Stimulated activated CD8-positive, alpha-beta memory T cell treated with anti-CD3 and anti-CD28 coated beads, Interleukin-4, amount 100 ng/mL, for 4 hours (primary cell): ENCODE data around the gene SEC16B.

Experiments used
- DNase-seq, 2 donors: peaks; one replicate each; pipeline ENCODE4 v3.0.0-alpha.2; 2020; ENCODE audit warnings: low read depth in 2 of 2, low spot score in 1 of 2

Gene SEC16B

DNA sequence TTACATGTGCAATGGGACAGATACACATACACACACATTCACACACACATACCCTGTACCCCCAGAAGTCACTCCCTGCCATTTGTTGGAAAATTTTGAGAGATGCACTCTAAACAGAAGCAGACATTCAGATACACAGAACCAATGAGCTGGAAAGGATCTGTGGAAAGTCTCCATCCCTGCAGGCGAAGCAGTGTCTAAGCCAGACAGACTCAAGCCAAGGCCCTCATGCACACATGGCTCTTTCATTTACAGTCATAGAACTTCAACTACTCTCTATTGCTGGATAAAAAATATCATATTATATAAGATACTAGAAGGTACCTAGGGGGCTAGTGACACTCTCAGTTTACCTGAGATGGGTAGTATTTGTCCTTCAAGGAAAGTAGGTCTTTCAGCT, 7.3 kb upstream of the SEC16B start:
- DNase-seq, result no peak

DNA sequence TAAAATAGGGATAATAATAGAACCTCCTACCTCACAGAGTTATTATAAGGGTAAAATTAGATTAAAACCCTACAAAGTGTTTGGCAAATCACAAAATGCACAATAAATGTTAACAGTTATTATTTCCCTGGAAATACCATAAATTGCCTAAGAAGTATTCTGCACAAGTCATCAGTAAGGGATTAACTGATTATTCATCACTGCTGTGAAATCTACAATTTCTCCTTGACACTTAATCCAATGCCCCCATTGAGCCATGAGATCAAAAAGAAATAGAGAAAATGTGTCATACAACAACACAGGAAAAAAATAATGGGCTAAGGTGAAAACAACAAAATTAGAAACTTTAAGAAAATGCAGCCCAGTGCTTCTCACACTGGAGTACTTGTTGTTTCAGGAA, 6.7 kb upstream of the SEC16B start:
- no peak for DNase-seq

DNA sequence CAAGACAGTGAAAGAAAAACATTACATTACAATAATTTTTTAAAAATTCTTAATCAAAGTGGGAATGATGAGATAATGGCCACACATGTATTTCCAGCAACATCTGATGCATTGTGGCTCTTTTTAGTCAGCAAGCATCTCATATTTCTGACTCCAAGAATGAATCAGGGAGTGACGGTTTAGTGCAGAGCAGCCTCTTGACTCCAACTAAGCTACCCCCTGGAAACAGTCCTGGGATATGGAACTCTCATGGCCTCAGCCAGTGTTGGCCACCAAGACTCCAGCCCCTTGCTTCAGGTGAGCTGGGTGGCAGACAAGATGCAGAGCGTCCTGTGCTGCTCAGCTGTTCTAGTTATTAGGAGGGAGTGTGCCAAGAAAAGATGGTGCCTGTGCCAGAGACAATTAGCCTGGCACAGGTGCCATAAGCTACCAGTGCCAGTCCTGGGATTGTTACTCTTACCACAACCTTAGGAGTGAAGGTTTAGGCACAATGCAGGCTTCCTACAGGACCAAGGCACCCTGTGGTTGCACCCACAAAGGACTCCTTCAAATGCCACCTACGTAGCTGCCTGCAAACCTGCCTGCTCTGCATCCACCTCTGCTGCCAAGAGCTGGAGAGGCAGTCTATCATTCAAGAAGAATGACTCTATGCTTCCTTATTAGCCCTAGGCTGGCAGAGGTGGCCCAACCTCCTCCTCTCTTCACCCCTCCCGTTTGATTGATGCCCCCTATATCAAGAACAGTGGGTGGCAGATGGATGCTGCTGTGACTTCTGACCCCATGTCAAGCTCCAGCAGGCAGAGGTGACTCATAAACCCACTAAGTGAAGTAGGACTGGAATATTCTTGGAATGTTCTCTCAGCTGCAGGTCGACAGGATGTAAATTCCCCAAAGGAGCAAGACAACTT, 6.0 kb upstream of the SEC16B start:
- DNase-seq, result no peak

DNA sequence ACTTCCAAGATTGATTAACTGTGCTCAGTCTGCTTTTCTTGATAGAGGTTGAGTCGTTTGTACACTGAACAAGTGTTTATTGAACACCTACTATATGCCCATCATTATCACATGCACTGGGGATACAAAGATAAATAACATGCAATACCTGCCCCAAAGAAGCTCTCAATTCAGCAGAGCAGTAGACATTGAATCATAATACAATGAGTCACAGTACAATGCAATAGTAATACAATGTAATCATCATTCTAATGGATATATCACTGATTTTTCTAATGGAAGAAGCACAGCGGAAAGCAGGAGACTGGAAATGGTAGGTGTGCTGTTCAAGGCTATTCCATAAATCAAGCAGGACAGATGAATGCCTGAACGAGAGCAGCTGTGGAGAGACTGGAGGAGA, 3.7 kb upstream of the SEC16B start:
- no peak for DNase-seq

DNA sequence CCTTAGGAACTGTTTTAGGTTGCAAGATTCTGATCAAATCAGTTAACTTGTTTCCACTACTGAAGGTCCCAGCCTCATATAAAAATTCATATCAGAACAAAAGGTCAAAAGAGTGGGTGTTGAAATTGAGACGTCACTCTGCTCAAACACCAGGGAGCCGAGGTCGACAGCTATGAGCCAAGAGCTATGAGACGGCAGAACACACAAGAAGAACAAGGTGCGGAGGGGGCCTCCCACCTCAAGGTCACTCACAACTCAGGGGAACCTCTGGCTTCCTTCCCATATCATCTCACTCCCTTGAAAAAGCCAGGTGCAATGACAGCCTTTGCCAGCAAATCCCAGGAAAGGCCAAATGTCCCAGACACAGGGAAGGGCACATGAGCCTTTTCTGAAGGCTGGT, 749 bp downstream of the SEC16B start:
- DNase-seq, result no peak

DNA sequence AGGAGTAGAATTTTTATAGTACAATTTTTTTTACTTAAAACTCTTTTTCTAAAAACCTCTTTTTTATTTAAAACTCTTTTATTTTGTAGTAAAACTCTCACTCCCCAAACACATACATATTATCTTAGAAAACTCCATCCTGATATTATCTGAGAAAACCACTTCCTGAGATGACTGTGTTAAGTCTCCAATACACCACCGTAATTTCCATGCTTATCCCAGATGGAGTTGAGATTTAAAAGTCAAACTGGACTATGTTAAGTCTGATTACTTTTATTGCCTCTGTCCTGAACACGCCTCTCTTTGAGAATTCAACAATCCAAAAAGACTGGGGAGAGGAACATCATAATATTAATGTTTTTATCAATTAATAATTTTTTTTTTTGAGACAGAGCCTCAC, 3.7 kb downstream of the SEC16B start:
- no peak for DNase-seq

DNA sequence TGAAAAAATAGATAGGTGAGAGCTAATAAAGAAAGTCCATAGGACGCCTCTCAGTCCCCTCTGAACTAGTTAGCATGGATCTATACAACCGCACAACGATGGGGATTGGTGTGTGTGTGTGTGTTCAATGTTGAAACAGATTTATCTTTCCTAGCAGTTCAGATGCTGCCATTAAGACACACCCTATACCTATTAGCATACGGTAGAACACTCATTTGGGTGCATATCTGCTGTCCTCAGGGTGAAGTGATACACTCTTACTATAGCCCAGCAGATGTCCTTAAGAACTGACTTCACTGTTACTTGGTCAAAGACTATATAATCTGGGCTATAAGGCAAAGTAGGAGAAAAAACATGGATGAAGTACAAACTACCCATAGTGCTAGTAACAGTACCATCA, 4.6 kb downstream of the SEC16B start:
- DNase-seq, result no peak

DNA sequence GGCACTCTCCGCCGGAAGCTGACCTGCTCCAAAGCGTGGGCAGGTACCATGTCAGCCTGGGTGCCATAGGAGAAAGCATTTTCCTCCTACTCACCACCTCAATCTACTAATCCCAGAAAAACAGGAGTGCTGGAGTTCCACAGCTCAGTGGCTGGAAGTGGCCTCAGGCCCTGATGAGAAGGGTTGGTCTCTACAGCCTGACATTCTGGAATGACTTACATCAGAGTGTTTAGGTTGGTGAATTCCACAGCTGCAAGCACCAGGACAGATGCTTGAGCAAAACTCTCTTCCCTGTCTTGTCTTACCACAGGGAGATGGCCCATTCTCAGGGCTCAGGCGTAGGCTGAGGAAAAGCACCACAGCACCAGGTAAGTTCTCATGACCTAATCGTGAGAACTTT, 5.5 kb downstream of the SEC16B start:
- DNase-seq, result no peak

DNA sequence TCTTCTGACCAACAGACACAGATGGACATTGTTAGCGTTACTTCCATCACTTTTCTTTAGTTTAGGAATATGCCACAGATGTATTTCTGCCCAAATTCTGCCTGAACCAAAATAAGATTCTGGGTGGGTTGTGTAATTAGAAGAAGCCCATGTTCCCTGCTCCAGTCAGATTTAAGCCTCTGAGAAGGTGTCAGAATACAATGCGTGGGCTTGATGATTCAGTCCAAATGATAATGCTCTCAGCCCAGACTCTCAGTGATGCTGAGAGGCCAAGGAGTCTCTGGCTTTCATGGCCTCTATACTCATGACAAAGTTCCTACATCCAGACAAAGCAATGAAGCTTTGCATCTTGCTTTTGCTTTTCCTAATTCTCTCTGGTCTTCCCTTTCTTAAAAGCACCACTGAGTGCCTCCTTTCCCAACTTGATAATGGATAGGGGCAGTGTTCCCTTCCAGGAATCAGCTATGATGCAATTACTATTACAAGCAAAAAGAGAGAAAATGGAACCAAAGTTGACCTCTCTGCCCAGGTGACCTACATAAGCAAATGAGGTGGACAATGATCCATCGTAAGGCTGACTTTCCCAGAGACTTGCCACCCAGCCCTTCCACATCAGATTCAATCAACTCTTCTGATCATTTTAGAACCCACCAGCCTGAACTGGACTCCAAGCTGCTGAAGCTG, 8.8 kb downstream of the SEC16B start:
- no peak for DNase-seq

DNA sequence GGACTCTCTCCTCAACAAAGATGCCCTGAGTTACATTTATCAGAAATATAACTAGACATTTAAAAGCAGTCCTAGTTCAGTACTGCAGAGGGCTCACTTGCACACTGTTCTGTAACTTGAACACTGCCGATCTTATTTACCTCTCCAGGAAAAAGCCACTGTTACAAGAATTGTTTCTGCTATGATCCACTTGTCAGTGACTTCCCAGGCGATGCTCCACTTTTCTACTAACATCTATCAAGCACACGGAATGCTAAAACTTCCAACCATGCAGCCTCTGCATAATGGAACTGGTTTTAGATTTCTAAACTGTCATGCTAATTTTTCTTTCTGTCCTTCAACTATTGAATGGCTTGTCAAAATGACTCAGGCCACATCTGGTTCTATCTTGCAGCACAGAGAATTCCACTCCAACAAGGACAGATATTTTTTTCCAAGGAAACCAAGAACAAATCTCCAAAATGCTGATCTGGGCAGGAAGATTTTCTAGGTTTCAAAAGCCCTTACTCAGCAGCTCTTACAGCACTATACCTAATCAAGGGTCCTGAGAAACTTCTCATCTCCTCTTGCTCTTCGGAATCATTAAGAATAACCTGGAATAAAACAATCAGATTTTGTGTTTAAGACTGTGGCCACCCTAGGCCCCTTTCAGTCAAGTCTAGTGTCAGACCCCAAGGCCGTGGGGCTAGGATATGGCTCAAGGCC, 9.9 kb downstream of the SEC16B start:
- DNase-seq, result no peak

DNA sequence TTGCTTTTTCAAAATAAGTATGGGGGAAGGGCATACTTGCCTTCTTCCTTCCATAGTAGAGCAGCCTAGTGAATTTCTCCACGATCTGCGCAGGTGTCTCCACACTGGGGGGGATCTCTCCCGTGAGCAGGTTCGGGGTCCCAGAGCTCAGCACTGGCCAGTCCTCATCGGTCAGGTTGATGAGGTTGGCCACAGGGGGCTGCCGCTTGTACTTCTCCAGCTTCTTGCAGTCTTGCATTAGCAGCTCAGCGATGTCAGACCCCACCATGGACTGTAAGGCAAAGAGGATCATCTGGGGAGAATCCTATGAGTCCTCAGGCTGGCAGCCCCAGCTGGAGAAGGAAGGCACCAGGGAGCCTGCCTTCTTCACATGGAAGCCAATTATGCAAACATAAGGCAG, 11.8 kb downstream of the SEC16B start:
- no peak for DNase-seq

DNA sequence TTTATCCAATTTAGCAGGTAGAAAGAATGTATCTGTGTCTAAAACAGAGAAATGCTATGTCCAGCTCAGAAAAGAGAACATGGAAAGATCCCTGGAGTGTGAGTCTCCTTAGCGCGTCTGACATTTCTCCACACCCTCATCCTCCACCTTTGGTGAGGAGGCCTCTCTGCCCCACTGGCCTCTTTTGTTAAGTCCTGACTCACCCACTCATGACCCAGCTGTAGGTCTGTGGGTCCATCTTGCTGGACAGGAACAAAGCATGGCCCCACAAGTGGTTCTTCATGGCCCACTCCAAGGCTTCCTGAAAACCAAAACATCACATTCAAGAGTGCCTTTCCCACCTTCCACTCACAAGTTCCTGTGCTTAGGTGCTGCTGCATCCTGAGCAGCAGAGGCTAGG, 15.8 kb downstream of the SEC16B start:
- DNase-seq, result no peak

DNA sequence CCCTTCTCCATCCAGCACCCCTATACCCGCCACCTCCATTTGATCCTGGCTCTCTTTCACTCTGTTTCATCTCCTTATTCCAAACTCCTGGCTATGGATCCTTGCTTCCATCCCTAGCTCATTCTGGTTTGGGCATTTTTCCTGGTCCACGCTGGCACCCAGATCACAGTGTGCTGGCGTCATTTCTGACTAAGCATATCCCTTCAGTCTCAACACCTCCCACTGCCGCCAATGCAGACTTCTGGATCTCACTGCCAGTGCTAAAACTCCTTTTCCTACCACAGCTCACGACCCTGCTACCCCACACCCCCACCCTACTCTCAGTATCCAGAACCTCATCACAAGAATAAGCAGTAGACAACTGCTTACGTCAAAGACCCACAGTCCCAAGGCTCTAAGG, 16.3 kb downstream of the SEC16B start:
- DNase-seq, result no peak

DNA sequence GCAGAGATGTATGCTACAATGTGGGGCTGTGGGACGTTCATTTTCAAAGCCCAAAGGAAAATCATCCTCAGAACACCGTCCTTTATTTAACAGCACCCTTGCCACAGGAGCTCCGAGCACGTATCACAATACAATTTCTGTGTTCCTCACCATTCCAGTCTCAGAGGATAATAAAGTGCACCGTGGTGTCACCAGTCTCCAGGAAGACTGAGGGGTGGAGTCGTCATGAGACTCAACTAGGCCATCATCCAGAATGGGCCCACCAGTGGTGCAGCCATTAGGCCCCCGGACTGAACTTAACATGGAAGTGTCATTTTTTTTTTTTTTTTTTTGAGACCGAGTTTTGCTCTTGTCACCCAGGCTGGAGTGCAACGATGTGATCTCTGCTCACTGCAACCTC, 17.2 kb downstream of the SEC16B start:
- DNase-seq, result no peak

DNA sequence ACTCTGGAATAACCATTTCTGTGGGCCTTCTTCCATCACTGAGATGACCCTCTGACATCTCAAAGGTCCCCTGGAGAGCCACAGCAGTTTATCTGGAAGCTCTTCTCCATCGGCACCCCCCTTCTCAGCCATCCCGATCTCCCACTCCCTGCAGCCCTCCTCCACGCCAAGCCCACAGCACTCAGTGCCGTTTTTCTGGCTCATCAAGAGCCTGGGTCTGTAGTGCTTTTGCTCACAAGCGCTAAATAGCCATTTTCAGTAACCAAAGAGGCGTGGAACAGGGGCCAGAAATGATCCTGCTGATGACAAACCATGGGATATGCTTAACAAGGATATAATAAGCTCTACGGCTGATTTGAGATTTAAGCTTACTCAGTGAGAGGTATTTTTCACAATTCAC, 17.6 kb downstream of the SEC16B start:
- DNase-seq, result no peak

DNA sequence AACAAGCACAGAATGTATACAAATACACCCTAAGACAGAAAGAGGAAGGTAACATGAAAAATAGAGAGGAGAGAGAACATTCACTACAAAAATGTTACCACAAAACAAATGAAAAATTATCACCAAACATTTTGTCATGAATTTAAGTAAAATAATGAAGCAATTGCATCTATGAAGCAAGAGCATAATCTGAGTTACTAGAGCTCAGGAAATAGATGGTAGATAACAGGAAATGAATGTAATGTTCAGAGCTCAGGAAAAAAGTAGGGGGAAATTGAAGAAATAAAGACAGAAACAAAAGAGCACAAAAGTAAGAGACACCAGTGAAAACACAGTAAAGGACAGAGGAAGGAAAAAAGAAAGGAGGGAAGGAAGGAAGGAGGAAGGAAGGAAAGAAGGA, 19.4 kb downstream of the SEC16B start:
- no peak for DNase-seq

DNA sequence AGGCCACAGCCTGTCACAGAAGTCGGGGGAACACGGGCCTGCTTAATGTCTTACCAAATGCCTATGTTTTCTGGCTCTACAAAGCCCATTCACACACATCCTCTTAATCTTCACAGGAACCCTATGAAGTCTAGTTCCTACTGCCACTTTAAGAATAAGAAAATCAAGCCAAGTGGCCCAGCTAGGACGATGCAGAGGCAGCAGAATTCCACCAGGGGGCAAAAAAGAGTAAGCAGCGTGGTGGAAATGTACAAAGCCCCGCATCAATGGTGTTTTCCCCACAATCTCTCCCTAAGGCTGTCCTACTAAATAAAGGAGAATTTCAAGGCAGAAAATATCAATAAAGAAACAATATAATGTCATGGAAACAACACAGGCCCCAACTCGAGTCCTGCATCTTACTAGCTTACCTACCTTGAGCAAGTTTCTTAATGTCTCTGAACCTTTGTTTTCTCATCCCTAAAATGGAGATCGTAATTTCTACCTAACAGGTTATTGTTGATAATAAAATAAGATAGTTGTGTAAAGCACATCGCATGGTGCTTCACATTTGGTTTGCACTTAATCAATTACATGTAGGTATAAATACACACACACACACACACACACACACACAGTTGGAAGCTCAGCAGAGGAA, 21.4 kb downstream of the SEC16B start:
- DNase-seq, result no peak

DNA sequence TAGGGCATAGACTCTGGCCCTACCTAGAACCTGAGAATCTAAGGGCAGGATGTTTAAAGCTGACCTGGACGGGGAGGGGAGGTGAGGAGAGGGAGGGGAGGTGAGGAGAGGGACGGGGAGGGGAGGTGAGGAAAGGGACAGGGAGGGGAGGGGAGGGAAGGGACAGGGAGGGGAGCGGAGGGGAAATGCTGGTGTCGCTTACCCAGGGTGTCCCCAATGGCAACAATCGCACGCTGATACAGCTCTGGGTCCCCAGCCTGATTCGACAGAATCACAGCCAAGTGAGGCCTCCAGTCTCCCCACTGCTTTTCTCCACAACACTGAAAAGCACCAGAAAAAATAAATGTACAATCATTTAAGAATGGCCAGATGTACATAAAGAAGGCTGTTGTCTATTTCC, 22.2 kb downstream of the SEC16B start:
- no peak for DNase-seq

DNA sequence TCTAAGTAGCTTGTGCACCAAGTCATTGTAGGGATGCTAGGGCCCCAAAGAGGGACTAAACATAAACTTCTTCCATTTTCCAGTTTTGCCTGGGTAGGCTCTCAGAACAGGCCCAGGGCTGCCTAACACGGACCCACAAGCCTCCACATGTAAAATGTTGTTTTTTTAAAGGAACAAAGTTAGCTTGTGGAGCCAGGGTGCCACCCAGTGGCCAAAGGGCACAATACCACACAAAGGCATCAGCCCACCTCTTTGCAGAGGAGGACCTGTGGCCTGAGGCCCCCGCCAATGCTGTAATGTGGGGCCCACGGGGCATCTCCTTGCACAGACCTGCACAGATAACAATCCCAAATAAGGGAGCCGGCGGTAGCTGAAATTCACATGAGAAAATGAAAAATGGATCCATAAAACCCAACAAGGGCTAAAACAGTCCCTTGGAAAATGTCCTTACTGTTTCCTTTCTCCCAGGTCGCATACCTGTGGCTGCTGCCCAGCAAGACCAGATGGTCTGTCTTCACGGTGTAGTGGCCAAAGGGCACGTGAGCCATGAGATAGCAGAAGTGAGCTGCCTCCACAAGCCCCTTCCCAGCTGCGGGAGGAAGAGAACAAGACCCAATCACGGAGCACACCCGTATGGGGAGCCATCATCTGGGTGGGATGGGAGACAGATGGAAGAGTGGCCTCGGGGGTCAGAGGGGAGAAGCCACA, 23.8 kb downstream of the SEC16B start:
- DNase-seq, result no peak

DNA sequence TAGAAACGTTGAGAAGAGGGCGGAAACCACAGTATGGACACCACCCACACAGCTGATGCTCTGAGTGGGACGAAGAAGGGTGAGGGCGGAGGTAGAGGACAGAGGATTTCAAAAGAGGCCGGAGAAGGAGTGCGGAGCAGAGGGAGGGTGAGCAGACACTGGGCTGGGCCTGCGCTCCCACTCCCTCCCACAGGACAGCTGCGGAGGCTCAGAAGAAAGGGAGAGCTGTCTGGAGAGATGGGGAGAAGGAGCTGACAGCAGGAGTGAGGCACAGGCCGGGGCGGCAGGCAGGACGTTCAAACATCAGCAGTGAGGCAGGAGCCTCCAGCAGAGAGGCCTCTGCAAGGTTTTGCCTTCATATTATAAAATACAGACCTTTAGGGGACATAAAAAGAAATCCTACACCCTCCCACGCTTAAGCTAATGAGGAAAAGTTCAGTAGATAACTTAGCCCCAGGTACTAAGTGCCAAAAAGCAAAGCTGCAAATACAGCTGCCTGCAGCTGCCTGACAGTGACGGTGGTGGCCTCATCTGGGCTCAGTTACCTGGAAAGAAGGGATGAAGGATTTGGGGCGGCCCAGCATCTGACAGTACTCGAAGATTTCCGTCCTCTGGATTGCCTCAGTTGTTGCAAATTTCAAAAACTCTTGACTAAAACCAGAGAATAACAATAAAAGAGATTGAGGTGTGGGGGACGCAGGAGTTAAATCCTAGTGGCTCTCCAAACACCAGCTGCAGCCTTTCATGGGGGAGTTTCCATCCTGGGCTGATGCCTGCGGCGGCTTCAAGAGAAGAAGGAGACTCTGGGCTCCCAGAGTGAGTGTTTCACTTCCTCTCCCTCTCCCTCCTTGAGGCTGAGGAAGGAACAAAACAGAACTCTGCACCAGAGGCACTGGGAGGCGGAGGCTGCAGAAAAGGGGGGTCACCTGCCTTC, 25.6 kb downstream of the SEC16B start:
- no peak for DNase-seq
